Activated CD8-positive, alpha-beta memory T cell treated with anti-CD3 and anti-CD28 coated beads for 36 hours (primary cell): ENCODE data around the gene CAVIN1. TPM values are rescaled to one million over a fixed set of nuclear protein-coding genes. Genes with fewer than 3 reads are reported as not detected.
"Not testable (repeated sequence)": the region's sequence is repeated elsewhere in the genome, so short reads cannot be mapped to it uniquely, and the experiment has no call there.

Source experiments
- CTCF ChIA-PET: fragments of 350-600 bp; sonication (Branson Sonifier 250); formaldehyde crosslinking; loops from one replicate; lab custom pipeline; 2021; ENCODE audit warnings: antibody characterized with exemption; lab: Charles Lee
- POLR2A ChIA-PET: fragments of 350-600 bp; sonication (Branson Sonifier 250); formaldehyde crosslinking; loops from one replicate; lab custom pipeline; 2021; ENCODE audit warnings: antibody characterized with exemption; lab: Charles Lee
- total RNA-seq, 2 experiments: library from RNA; stranded (reverse); gene quantifications; one replicate each; pipeline ENCODE4 v1.2.3, GENCODE V29; 2021

The CAVIN1 gene
- total RNA-seq, 2 experiments from 2014 or later: 0.51 to 0.78 TPM

DNA sequence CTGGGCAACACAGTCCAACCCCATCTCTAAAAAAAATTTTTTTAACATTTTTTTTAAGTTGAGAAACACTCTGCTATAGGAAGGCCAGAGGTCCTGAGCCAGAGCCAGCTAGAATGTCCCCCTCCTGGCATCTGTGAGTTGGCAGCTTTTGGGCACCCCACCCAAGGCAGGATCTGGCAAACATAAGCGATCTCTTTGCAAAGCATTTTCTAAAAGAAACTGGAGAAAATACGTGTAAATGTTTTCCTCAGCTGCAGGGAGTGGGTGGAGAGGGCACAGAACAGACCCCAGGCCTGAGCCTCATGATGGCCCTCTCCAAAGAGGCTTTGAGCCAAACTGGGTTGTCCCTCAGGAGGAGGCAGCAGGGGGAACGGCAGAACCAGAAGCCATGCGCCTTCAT lies 11.7 kb downstream of the CAVIN1 start:
- POLR2A ChIA-PET: interaction anchor here (0.5 kb wide), 1 partner anchor 287 kb away, joined by 3 read pairs; no protein-coding TSS in a partner anchor
- CTCF ChIA-PET: interaction anchor here (1.3 to 13.0 kb wide), 2 partner anchors 94 to 106 kb away, joined by 4 to 340 read pairs; no protein-coding TSS in a partner anchor

DNA sequence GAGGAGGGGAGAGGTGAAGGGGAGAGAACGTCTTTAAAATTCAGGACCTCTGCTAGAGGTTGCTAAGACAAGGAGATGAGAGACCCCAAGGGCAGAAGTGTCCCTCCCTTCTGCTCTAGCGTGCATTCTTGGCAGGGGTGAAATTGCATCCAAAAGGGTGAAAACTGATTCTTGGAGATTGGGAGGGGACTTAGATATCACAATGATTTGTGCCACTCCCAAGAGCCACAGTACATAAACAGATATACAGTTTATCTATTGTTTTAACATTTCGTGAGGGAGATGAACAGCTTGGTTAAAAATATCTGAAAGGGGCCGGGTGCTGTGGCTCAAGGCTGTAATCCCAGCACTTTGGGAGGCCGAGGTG lies 12.8 kb downstream of the CAVIN1 start:
- POLR2A ChIA-PET: no interaction called here
- CTCF ChIA-PET: interaction anchor here (0.7 to 13.0 kb wide), 3 partner anchors 77 to 107 kb away, joined by 4 to 340 read pairs (median 4); no protein-coding TSS in a partner anchor

DNA sequence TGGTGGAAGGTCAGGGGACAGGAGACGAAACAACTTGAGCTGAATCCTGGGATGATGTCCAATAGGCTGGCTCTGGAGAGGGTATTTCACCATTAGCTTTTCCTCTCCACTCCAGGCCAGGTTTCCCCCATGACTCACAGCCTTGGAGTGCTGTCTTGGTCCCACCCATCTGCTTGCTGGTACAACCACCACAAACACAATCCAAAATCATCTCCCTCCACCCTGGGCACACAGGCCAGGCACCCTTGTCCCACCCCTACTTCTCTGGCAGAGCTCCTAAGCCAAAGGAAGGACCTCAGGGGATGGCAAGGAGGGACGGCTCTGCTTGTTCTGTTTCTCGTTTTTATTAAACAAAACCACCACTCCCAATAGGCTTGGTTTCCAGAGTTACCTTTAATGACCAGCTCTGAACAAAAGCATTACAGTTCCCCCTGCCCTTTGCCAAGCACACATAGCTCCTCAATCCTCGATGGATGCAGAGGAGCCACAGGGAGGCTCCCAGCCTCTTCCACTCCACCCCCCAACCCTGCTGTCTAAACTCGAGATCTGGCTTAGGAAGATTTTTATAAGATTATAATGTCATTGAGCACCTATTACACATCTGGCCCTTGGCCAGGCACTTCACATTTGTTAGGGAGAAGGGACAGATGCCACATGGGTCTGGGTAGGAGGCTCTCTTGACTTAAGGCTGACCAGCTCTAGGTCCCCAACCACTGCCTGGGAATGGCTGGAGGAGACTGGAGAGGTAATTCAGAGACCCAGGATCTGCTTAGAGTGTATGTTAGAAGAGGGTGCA lies 13.3 kb downstream of the CAVIN1 start:
- CTCF ChIA-PET: interaction anchor here (0.6 to 13.0 kb wide), 3 partner anchors 92 to 265 kb away, joined by 3 to 340 read pairs (median 4); no protein-coding TSS in a partner anchor
- POLR2A ChIA-PET: interaction anchor here (0.5 kb wide), 1 partner anchor 111 kb away, joined by 6 read pairs; no protein-coding TSS in a partner anchor

DNA sequence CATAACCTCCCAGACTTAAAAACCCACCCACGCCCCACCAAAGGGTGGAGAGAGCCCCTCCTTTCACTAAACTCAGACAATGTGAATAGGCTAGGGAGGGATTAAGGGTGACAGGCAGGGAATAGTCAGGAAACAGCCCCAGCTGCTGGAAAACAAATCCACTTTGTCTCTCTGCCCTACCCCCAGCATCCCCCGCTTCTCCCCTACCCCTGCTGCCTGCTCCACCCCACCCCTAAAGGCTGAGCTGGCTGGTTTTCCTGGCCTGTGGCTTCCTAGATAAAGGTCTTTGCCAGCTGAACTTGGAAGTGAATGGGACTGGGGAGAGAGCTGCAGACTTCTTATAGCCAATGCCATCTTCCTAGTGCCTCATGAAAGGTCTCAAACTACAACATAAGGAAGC lies 15.0 kb downstream of the CAVIN1 start:
- ChIA-PET POLR2A (interaction anchor here (0.6 kb wide), 1 partner anchor 541 kb away, joined by 3 read pairs; no protein-coding TSS in a partner anchor), CTCF (interaction anchor here (0.5 to 13.0 kb wide), 6 partner anchors 12 to 186 kb away, joined by 3 to 340 read pairs (median 3); no protein-coding TSS in a partner anchor)

DNA sequence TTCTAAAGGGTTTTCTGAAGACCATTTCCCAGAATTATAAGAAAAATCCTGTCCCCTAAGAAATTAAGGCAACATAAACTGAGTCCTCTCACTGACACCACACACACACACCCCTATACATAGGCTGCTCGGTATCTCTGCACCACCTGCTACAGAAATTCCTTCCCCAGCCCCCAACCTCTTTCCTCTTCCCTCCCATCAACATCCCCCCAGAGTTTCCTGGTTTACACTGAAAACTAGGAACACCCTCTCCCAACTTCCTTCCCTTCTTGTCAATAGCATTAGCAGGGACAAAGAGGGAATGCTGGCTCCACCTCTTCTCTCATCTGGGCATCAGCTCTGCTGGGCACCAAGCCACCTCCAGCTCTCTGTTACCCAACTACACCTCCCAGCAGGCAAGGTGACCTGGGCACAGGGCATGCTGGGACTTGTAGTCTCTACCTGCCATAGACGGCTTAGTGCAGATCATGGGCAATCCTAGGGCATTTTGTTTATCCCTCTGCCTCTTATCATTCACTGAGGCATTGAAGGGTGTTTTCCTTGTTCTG lies 15.7 kb downstream of the CAVIN1 start:
- CTCF ChIA-PET: interaction anchor here (0.7 to 13.0 kb wide), 16 partner anchors 9 to 185 kb away, joined by 3 to 340 read pairs (median 4); partner anchors contain the start of gene STAT3
- POLR2A ChIA-PET: interaction anchor here (1.6 kb wide), 1 partner anchor 95 kb away, joined by 5 read pairs; no protein-coding TSS in a partner anchor

DNA sequence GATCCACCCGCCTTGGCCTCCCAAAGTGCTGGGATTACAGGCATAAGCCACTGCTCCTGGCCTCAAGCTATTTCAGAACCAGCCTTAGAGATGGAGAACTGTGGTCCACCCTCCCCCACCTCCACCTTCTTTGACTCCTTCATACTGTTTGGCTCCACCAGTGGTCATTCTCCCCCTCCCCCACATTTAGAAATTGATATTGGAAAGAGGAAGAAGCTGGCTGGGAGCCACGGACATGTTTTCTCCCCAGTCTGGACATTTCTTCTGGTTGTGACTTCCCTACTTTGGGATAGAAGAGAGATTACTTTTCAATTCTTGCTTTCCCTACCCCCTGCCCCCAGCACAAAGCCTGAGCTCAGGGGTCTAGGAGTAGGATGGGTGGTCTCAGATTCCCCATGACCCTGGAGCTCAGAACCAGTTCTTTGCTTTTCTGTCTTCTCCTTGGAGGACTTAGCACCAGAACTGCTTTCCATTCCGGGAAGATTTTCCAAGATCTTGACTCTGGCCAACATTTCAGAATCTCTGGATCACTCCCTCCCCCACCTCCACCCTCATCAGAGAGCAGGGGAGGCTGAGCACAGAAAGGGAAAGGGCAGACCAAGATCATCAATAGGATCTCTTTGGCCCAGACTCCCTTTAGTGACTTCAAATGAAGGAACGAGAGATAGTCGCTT lies 16.3 kb downstream of the CAVIN1 start:
- POLR2A ChIA-PET: interaction anchor here (0.7 to 1.6 kb wide), 3 partner anchors 90 to 96 kb away, joined by 3 to 5 read pairs (median 4); no protein-coding TSS in a partner anchor
- CTCF ChIA-PET: interaction anchor here (0.6 to 13.0 kb wide), 29 partner anchors 7 to 222 kb away, joined by 3 to 340 read pairs (median 5); partner anchors contain the start of genes CAVIN1 and STAT3

DNA sequence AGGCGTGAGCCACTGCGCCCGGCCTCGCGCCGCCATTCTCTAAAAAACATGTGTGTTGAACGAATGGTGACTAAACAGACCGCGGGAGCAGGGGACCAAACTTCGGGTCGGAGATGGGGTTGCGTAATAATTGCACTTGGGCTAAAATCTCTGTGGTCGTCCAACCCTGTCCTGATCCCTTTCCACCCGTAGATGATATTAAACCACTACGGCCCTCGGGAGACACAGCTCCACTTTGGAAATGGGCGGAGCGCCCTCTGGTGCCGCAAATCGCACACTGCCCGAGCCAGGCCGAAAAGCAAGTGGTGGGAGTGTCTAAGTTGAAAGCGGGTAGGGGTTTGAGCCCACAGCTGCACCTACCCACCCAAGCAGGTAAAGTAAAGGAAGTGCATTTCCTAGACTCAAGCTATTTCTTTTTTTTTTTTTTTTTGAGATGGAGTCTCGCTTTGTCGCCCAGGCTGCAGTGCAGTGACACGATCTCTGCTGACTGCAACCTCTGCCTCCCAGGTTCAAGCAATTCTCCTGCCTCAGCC lies 17.0 kb downstream of the CAVIN1 start:
- POLR2A ChIA-PET: interaction anchor here (0.7 to 1.6 kb wide), 3 partner anchors 89 to 96 kb away, joined by 3 to 5 read pairs (median 4); no protein-coding TSS in a partner anchor

DNA sequence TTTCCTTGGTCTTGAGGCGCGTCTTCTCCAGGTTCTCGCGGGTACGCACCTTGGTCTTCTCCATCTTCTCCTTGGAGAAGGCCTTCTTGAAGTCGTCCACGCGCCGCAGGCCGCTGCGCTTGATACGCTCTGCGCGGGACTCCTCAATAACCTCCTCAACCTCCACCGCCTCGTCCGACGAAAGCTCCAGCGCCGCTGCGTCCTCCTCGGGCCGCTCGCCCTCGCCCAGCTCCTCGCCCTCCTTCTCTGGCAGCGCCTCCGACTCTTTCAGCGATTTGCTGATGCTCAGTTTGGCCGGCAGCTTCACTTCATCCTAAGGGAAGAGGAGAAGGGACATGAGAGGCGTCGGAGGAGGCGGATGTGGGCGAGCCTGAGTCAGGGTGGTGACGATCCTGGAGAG lies 18.0 kb downstream of the CAVIN1 start:
- POLR2A ChIA-PET: no interaction called here
- CTCF ChIA-PET: interaction anchor here (0.6 to 13.0 kb wide), 10 partner anchors 9 to 284 kb away, joined by 4 to 340 read pairs (median 6); no protein-coding TSS in a partner anchor

More for the DNA sequence above, 17.0 kb downstream of the CAVIN1 start:
- CTCF ChIA-PET: interaction anchor here (0.6 to 13.0 kb wide), 32 partner anchors 8 to 571 kb away, joined by 3 to 340 read pairs (median 5); partner anchors contain the start of genes CAVIN1 and STAT3

DNA sequence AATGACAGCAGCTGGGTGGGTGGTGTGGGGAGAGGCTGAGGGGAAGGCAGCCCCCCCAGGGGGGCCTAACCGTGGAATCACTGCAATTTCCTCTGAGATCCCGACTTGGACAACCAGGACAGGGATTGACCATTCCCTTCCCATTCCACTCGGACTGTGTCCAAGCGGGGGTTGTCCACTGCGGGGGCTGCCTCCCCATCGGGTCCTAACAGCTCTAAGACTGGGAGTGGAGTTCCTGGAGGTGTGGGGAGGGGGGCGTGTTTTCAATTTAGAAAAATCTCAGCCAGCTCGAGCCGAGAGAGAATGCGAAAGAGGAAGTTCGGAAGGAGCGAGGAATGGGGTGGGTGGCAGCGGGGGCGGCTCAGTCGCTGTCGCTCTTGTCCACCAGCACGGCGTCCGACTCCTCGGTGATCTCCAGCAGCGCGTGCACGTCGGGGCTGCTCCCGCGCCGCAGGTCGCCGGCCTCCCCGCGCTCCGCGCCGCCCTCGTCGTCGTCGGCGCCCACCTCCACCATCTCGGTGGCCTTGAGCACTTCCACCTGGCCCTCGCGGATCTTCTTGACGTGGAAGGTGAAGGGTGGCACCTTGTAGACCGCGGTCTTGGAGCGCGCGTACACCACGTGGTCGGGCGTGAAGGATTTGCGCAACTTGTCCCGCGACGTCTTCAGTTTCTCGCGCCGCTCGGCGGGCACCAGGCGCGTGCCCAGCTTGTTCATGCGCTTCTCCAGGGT lies 18.6 kb downstream of the CAVIN1 start:
- POLR2A ChIA-PET: interaction anchor here (0.5 to 0.6 kb wide), 2 partner anchors 94 to 95 kb away, joined by 4 to 5 read pairs; no protein-coding TSS in a partner anchor
- CTCF ChIA-PET: interaction anchor here (0.6 to 13.0 kb wide), 7 partner anchors 8 to 284 kb away, joined by 4 to 340 read pairs (median 9); partner anchors contain the start of gene STAT3

DNA sequence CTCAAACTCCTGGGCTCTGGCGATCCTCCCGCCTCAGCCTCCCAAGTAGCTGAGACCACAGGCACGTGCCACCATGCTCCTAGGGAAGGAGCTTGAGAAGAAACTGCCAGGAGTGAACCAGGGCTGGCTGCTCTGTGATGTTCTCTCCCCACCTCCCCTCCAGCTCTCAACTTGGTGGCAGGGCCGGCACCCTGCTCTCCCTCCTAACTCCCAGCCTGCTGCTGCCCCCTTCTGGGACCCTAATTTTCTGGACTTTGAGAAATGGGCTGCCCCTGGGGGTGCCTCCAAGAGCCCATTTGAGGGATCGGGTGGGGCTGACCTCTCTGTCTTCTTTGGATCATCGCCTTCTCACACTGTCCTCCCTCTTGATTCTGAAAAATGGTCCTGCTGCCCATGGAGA lies 19.9 kb downstream of the CAVIN1 start:
- CTCF ChIA-PET: interaction anchor here (0.6 to 13.0 kb wide), 21 partner anchors 9 to 297 kb away, joined by 3 to 340 read pairs (median 5); partner anchors contain the start of genes CAVIN1 and STAT3
- POLR2A ChIA-PET: interaction anchor here (0.8 to 1.3 kb wide), 2 partner anchors 66 to 89 kb away, joined by 3 read pairs; no protein-coding TSS in a partner anchor

DNA sequence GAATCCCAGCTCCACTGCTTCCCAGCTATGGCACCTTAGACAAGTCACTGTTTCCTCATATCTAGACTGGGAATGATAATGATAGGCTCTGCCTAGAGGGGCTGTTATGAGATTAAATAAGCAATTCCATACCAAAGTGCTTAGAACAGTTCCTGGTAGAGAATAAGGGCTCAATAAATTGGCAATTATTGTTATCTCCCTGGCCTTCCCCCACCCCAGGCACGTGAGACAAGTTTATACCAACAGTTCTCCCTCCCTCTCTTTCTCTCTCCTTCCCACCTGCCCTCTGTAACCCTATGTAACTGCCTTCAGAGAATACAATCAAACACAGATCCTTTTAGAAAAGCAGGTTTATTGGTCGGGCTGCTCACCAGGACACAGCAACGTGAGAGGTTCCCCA lies 20.9 kb downstream of the CAVIN1 start:
- ChIA-PET CTCF (interaction anchor here (1.5 to 13.0 kb wide), 5 partner anchors 13 to 84 kb away, joined by 6 to 340 read pairs (median 9); partner anchors contain the start of genes CAVIN1 and STAT3), POLR2A (interaction anchor here (0.7 to 1.3 kb wide), 2 partner anchors 65 to 179 kb away, joined by 3 to 6 read pairs; no protein-coding TSS in a partner anchor)

DNA sequence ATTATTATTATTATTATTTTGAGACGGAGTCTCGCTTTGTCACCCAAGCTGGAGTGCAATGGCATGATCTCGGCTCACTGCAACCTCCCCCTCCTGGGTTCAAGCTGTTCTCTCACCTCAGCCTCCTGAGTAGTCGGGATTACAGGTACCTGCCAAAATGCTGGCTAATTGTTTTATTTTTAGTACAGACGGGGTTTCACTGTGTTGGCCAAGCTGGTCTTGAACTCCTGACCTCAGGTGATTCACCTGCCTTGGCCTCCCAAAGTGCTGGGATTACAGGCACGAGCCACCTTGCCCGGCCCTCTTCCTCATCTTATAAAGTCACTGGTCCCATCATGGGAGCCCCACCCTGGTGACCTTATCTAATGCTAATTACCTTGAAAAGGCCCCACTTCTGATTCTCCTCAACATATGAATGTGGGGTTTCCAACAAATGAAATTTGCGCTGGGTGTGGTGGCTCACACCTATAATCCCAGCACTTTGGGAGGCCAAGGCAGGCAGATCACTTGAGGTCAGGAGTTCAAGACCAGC lies 22.1 kb downstream of the CAVIN1 start:
- CTCF ChIA-PET: interaction anchor here (1.2 to 3.3 kb wide), 3 partner anchors 64 to 89 kb away, joined by 3 to 10 read pairs (median 6); no protein-coding TSS in a partner anchor
- POLR2A ChIA-PET: not testable (repeated sequence)

DNA sequence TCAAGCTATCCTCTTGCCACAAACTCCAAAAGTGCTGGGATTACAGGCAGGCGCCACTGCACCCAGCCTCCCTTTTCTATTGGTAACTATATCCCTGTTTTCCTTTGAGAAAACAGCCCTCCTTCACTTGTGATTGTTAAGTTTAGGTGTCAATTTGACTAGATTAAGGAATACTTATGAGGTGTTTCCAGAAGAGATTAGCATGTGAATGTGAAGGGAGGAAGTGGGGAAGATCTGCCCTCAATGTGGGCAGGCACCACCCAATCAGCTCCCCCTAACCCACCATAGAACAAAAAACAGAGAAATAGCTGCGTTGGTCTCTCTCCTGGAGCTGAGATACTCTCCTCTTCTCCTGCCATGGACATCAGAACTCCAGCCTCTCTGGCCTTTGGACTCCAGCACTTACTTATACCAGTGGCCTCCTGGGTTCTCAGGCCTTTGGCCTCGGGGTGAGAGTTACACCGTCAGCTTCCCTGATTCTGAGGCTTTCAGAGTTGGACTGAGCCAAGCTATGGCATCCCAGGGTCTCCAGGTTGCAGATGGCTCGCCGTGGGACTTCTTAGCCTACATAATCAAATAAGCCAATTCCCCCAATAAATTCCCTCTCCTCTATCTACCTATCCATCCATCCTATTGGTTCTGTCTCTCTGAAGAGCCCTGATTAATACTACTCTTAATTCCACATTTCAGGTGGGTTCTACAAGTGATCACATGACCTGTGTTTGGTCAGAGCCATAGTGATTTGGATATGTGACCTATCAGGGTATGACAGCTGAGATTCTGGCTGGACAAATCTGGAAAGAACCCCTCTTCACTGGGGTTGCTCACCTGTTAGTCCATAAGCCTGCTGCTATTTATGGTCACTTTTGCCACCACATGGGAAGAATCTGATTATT lies 22.9 kb downstream of the CAVIN1 start:
- POLR2A ChIA-PET: no interaction called here
- CTCF ChIA-PET: interaction anchor here (1.2 to 3.3 kb wide), 3 partner anchors 63 to 89 kb away, joined by 3 to 10 read pairs (median 6); no protein-coding TSS in a partner anchor

DNA sequence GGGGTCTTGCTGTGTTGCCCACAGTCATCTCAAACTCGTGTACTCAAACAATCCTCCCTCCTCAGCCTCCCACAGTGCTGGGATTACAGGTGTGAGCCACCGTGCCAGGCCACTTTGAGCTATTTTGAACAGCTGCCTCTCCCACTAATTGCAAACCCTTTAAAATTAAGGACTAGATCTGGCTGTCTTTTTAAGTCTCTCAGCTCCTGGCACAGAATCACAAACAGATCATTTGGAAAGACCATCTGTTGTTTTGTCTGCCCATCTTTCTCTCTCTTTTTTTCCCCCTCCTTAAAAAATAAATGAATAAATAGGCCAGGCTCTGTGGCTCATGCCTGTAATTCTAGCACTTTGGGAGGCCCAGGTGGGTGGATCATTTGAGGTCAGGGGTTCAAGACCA lies 23.9 kb downstream of the CAVIN1 start:
- POLR2A ChIA-PET: no interaction called here
- CTCF ChIA-PET: interaction anchor here (1.0 to 3.3 kb wide), 5 partner anchors 75 to 118 kb away, joined by 3 to 10 read pairs (median 6); no protein-coding TSS in a partner anchor

DNA sequence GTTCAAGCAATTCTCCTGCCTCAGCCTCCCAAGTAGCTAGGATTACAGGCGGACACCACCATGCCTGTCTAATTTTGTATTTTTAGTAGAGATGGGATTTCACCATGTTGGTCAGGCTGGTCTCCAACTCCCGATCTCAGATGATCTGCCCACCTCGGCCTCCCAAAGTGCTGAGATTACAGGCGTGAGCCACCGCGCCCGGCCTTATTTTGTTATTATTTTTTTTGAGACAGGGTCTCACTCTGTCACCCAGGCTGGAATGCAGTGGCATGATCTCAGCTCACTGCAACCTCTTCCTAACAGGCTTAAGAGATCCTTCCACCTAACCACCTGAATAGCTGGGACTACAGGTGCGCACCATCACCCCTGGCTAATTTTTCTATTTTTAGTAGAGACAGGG lies 27.5 kb downstream of the CAVIN1 start:
- POLR2A ChIA-PET: interaction anchor here (1.1 kb wide), 1 partner anchor 27 kb away, joined by 3 read pairs; the partner anchor contains the start of gene CAVIN1
- CTCF ChIA-PET: interaction anchor here (0.7 to 2.9 kb wide), 3 partner anchors 10 to 122 kb away, joined by 3 to 9 read pairs (median 4); no protein-coding TSS in a partner anchor
